ENCODE data around the gene TBC1D30. TPM values are rescaled to one million over a fixed set of nuclear protein-coding genes. Genes with fewer than 3 reads are reported as not detected.

TBC1D30 gene
- total and polyA plus RNA-seq, 9 donors = 1.1 to 5.2 (median 2.6) TPM

GRCh38 chr12:64918344-64918743, 93.9 kb downstream of the TBC1D30 start:
- TF ChIP-seq, protein P1, sequence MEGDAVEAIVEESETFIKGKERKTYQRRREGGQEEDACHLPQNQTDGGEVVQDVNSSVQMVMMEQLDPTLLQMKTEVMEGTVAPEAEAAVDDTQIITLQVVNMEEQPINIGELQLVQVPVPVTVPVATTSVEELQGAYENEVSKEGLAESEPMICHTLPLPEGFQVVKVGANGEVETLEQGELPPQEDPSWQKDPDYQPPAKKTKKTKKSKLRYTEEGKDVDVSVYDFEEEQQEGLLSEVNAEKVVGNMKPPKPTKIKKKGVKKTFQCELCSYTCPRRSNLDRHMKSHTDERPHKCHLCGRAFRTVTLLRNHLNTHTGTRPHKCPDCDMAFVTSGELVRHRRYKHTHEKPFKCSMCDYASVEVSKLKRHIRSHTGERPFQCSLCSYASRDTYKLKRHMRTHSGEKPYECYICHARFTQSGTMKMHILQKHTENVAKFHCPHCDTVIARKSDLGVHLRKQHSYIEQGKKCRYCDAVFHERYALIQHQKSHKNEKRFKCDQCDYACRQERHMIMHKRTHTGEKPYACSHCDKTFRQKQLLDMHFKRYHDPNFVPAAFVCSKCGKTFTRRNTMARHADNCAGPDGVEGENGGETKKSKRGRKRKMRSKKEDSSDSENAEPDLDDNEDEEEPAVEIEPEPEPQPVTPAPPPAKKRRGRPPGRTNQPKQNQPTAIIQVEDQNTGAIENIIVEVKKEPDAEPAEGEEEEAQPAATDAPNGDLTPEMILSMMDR (IDR thresholded peaks at IDR 0.05) = no peak
- no peak for TF ChIP-seq POLR2A (IDR thresholded peaks at IDR 0.05)
- TF ChIP-seq EP300 (IDR thresholded peaks at IDR 0.05) = no peak
- intact Hi-C loops (cut with DNase I) = no loop called here
- Histone ChIP-seq H3K4me1 (ENCODE audit: insufficient read depth) (no peaks in the 10 kb centered on the region), H3K36me3 (no peaks in the 10 kb centered on the region), H3K27ac (no peak overlapping the region), H3K4me3 (no peak overlapping the region), H3K9me3 (no peaks in the 10 kb centered on the region), H3K27me3 (no peaks in the 10 kb centered on the region)
- DNase-seq = no peak
- 79 to 83% (median 82%) methylated on average over 2 of the region's 2 CpGs for WGBS, 3 donors

GRCh38 chr12:64918801-64919200, 94.4 kb downstream of the TBC1D30 start:
- Histone ChIP-seq H3K27ac (no peak overlapping the region), H3K9me3 (no peaks in the 10 kb centered on the region), H3K27me3 (no peaks in the 10 kb centered on the region), H3K4me3 (no peak overlapping the region), H3K36me3 (no peaks in the 10 kb centered on the region), H3K4me1 (ENCODE audit: insufficient read depth) (no peaks in the 10 kb centered on the region)
- no peak for DNase-seq
- 44 to 67% (median 54%) methylated on average over 2 of the region's 2 CpGs for WGBS, 3 donors
- intact Hi-C loops (cut with DNase I) = no loop called here
- TF ChIP-seq, protein P1 (IDR thresholded peaks at IDR 0.05) = no peak

- intact Hi-C loops (cut with DNase I) = no loop called here
- no peak overlapping the region for H3K27ac ChIP-seq
- H3K9me3 ChIP-seq = no peaks in the 10 kb centered on the region
- no peaks in the 10 kb centered on the region for H3K4me1 ChIP-seq (ENCODE audit: insufficient read depth)
- no peaks in the 10 kb centered on the region for H3K36me3 ChIP-seq
- no peaks in the 10 kb centered on the region for H3K27me3 ChIP-seq
- TF ChIP-seq, protein P1 (IDR thresholded peaks at IDR 0.05) = no peak
- no peak for TF ChIP-seq POLR2A (IDR thresholded peaks at IDR 0.05)
- TF ChIP-seq EP300 (IDR thresholded peaks at IDR 0.05) = no peak
- no peak for DNase-seq
- no peak overlapping the region for H3K4me3 ChIP-seq
Observed at GRCh38 chr12:64922853-64923252, 98.4 kb downstream of the TBC1D30 start.

DNA sequence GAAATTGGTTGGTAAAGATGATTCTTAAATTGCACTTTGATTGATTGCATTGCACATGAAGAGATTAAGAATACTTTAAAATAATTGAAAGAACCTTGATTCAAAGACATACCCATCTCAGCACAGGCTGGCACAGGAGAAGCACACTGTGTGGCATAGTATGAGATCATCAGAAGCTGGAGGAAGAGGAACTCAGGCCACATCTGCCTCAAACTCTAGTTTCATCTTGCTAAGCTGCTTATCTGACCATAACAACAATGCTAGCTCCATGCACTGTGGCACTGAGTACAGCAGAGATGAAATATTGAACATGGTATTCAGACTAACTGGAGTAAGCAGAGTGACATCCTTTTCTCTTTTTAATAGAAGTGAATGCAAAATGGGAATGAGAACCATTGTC, 99.1 kb downstream of the TBC1D30 start:
- Histone ChIP-seq H3K9me3 (no peaks in the 10 kb centered on the region), H3K4me1 (ENCODE audit: insufficient read depth) (no peaks in the 10 kb centered on the region), H3K27me3 (no peaks in the 10 kb centered on the region), H3K27ac (no peak overlapping the region), H3K4me3 (no peak overlapping the region), H3K36me3 (no peaks in the 10 kb centered on the region)
- TF ChIP-seq, protein P1 (IDR thresholded peaks at IDR 0.05) = no peak
- TF ChIP-seq POLR2A (IDR thresholded peaks at IDR 0.05) (no peak), EP300 (IDR thresholded peaks at IDR 0.05) (no peak)
- no peak for DNase-seq
- intact Hi-C loops (cut with DNase I) = no loop called here

Other genes starting within 250 kb of the TBC1D30 start
- gene RASSF3, start 214.2 kb upstream of the TBC1D30 start, total RNA-seq = 10 to 100 TPM; 20.3 to 64.5 (median 38.0) TPM
- 10 to 100 TPM; 18.2 to 31.4 TPM for gene RASSF3, start 214.2 kb upstream of the TBC1D30 start, polyA plus RNA-seq
- gene GNS, start 65.2 kb upstream of the TBC1D30 start, total RNA-seq = 100 to 1,000 TPM in 5 of 7 donors, 10 to 100 TPM in 2; 81.2 to 165 (median 101) TPM
- 100 to 1,000 TPM in 1 of 2 donors, 10 to 100 TPM in 1; 63.9 to 278 TPM for gene GNS, start 65.2 kb upstream of the TBC1D30 start, polyA plus RNA-seq